GM12865 (cell line): ENCODE results near the gene AP2M1.
A peak's percentile ranks its signal among the peaks of the same experiment; 100 is the strongest.
"Not testable (repeated sequence)": the region's sequence is repeated elsewhere in the genome, so short reads cannot be mapped to it uniquely, and the experiment has no call there.

Experiments used
- DNase-seq: peaks from one replicate; pipeline ENCODE4 v3.0.0; 2010; ENCODE audit warnings: low read depth
- H3K4me3 ChIP-seq: 2 replicates; pipeline ENCODE4 v1.5.1; 2011; ENCODE audit warnings: mild to moderate bottlenecking, low read depth, low read length, control low read depth
- TF ChIP-seq, protein P1 (sequence below): IDR thresholded peaks from 2 replicates; pipeline ENCODE4 v1.5.1; 2011; ENCODE audit warnings: low read length, control low read depth, low read depth, inconsistent platforms; ENCODE audit not compliant: insufficient read depth; ENCODE audit errors: missing control alignments

AP2M1 gene

GRCh38 chr3:184145751-184146270, 28.8 kb upstream of the AP2M1 start:
- TF ChIP-seq, protein P1, sequence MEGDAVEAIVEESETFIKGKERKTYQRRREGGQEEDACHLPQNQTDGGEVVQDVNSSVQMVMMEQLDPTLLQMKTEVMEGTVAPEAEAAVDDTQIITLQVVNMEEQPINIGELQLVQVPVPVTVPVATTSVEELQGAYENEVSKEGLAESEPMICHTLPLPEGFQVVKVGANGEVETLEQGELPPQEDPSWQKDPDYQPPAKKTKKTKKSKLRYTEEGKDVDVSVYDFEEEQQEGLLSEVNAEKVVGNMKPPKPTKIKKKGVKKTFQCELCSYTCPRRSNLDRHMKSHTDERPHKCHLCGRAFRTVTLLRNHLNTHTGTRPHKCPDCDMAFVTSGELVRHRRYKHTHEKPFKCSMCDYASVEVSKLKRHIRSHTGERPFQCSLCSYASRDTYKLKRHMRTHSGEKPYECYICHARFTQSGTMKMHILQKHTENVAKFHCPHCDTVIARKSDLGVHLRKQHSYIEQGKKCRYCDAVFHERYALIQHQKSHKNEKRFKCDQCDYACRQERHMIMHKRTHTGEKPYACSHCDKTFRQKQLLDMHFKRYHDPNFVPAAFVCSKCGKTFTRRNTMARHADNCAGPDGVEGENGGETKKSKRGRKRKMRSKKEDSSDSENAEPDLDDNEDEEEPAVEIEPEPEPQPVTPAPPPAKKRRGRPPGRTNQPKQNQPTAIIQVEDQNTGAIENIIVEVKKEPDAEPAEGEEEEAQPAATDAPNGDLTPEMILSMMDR, result no peak
- H3K4me3 ChIP-seq, result no peak overlapping the region
- no peak for DNase-seq

GRCh38 chr3:184148076-184148475, 26.6 kb upstream of the AP2M1 start:
- TF ChIP-seq, protein P1, result no peak
- no peak for DNase-seq

DNA sequence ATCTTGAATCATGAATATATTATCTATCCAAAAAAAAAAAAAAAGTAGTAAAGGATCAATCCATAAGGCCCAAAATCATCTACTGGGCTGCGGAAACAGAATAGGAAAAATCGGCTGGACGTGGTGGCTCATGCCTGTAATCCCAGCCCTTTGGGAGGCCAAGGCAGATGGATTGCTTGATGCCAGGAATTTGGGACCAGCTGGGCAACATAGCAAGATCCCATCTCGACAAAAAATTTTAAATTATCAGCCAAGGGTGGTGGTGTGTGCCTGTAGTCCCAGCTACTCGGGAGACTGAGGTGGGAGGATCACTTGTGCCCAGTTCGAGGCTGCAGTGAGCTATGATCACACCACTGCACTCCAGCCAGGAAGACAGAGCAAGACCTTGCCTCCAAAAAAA, 25.5 kb upstream of the AP2M1 start:
- TF ChIP-seq, protein P1, result no peak
- no peak for DNase-seq
- H3K4me3 ChIP-seq, result no peak overlapping the region

More at GRCh38 chr3:184148076-184148475, 26.6 kb upstream of the AP2M1 start:
- H3K4me3 ChIP-seq, result no peak overlapping the region

DNA sequence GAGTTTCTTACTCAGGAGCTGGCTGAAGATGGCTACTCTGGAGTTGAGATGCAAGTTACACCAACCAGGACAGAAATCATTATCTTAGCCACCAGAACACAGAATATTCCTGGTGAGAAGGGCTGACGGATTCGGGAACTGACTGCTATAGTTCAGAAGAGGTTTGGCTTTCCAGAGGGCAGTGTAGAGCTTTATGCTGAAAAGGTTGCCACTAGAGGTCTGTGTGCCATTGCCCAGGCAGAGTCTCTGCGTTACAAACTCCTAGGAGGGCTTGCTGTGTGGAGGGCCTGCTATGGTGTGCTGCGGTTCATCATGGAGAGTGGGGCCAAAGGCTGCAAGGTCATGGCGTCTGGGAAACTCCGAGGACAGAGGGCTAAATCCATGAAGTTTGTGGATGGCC, 24.9 kb upstream of the AP2M1 start:
- not testable (repeated sequence) for H3K4me3 ChIP-seq, DNase-seq

GRCh38 chr3:184154885-184155643, 19.6 kb upstream of the AP2M1 start, which contains the start of gene DVL3:
TSS of gene DVL3 (plus strand) at chr3:184155377. CDS start at chr3:184155636, 259 bp downstream.
- H3K4me3 ChIP-seq, result peak within 1 kb of the TSS; percentile 79
- TF ChIP-seq, protein P1, result no peak
- DNase-seq, result peak; percentile 79

DNA sequence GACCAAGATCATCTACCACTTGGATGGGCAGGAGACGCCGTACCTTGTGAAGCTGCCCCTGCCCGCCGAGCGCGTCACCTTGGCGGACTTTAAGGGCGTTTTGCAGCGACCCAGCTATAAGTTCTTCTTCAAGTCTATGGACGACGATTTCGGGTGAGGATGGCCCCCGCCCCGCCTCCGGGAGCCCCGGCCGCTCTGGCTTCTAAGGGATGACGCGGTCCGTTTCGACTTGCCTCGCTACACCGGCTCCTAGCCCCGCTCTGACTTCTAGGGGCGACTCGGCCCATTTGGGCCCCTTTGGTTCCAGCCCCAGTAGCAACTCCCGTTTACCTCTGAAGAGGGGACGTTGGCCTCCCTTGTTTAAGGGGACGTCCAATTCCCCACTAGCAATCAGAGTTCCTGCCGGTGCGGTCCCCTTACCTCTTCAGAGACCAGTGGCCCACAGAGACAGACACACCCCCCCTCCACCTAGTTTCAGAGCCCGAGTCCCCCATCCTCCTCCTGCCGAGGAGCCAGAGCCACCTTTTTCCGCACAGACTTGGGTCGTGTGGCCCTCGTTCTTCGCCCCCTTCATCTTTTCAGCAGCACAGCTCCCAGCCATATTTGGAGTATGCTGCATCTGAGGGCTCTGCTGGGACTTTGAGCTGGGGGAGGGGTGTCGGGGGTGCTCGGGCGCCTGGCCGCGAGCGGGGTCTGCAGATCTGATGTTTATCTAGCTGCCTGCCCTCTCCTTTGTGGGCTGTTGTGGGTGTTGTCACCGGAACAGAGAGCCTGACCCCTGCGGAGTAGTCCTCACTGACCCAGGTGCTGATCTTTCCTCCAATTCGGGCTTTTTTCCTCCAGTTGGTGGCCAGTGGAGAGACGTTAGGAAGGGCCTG, 18.8 kb upstream of the AP2M1 start:
- TF ChIP-seq, protein P1, result no peak
- peak; percentile 49 for DNase-seq
- peak overlapping the region; percentile 79 for H3K4me3 ChIP-seq

DNA sequence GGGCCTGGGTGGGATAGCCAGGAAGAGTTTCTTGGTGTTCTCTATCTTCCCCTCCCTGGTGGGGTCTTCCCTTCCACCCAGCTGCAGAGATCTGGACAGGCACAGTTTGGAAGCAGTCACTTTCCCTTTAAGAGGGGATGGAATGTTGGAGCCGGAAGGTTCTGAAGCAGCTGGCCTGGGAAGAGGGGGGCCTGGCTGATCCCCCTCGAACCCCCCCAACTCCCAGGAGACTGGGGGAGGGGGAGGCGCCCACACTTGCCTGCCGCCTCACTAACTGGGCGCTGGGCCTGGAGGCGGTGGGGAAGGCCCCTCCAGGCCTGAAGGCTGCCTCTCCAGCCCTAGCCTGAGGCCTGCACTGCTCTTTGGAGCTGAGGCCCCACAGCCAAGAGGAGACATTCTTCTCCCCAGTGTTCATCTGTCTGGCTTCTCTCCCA, 18.1 kb upstream of the AP2M1 start:
- TF ChIP-seq, protein P1, result no peak
- H3K4me3 ChIP-seq, result peak overlapping the region; percentile 79
- no peak for DNase-seq
